ENCODE measurements around the gene TTLL11.

Gene TTLL11

DNA sequence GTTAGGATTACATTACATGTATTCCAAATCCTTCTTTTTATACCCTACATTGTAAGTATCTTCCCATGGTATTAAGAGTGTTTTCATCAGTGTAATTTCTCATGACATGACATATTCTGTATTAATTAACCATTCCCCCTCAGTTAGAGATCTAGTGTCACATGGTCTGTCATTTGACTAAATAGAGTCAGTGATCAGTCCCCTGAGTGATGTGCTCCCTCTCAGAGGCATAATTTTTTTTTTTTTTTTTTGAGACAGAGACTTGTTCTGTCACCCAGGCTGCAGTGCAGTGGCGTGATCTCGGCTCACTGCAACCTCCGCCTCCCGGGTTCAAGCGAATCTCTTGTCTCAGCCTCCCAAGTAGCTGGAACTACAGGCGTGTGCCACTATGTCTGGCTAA lies 218.6 kb downstream of the TTLL11 start:
- DNase-seq, result no peak

DNA sequence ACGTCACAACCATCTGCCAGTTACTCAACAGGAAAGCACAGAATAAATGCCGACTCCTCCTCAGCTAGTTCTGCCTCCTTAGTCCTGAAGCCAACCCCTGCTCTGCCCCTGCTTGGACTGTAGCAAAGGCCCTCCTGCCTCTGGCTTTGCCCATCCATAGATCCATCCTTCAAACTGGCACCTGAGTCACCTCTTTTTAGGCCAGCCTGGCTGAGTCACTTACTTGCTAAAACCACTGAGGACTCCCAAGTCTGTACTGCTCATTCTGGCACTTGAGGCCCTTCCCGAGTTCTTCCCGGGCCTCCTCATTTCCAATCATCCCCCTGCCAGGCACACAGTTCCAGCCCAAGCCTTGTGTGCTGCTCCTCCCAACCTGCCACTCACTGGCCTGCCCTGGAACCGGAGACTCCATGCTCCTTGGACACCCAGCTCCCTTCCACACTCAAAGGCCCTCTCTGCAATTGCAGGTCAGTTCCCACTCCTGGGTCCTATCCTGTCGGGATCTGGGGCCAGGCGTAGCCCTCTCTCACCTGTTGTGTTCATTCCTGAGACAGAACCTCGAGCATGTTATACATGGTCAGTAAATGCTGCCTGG lies 221.6 kb downstream of the TTLL11 start:
- DNase-seq, result no peak

DNA sequence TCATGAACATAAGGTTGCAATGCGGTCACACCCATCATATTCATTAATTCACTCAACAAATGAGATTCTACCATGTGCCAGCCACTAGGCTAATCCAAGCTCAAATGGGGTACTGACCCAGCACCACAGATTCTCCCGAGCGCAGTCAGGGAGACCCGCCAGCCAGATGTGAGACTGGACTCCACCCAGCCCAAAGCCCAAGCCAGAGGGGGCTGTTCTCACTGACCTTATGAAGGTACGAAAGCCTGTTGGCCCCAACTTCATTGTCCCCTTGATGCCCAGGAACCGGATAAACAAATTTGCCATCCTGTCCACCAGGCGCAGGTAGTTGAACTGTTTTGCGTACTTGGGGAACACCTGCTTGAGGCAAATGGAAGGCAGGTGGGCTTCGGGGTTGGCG lies 222.8 kb downstream of the TTLL11 start:
- no peak for DNase-seq

GRCh38 chr9:121868626-121869025 lies 224.5 kb downstream of the TTLL11 start:
- peak; percentile 37 for DNase-seq

- DNase-seq, result no peak
Observed at GRCh38 chr9:121866927-121867326, 226.2 kb downstream of the TTLL11 start.

DNA sequence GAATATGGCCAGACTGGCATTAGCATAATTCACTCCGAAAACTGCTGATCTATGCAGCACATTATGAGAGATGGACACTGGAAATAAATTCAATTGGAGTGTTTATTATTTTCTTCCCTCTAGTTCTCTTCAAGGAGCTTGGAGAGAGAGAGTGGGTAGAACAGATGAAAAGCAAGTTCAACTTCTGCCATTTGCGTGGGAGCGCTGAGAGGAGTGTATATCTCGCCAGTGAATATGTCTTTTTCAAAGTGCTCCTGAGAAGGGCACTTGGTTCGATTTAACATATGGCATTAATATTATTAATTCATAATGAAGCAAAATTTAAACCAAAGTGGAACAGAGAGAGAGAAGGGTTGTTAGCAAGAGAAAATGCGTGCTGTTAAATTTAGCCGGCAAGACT lies 227.2 kb downstream of the TTLL11 start:
- DNase-seq, result no peak

DNA sequence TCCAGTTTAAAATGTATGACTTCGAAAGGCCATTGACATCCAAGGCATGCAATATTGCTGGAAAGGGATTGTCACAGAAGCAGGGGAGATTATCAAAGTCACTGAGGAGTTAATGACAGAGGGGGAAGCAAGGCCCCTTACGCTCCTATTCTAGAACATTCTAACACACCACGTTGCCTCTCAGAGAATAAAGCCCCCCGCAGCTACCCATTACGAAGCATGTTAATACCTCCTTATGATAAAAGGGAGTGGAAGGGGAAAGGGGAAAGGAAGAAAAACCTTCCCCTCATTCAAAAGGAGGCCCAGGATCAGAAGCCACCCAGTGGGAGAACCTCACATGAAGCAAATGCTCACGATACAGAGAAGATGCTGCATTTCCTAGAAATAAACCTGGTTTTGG lies 228.0 kb downstream of the TTLL11 start:
- DNase-seq, result no peak

- peak; percentile 47 for DNase-seq
Observed at GRCh38 chr9:121863955-121864354, 229.2 kb downstream of the TTLL11 start.

DNA sequence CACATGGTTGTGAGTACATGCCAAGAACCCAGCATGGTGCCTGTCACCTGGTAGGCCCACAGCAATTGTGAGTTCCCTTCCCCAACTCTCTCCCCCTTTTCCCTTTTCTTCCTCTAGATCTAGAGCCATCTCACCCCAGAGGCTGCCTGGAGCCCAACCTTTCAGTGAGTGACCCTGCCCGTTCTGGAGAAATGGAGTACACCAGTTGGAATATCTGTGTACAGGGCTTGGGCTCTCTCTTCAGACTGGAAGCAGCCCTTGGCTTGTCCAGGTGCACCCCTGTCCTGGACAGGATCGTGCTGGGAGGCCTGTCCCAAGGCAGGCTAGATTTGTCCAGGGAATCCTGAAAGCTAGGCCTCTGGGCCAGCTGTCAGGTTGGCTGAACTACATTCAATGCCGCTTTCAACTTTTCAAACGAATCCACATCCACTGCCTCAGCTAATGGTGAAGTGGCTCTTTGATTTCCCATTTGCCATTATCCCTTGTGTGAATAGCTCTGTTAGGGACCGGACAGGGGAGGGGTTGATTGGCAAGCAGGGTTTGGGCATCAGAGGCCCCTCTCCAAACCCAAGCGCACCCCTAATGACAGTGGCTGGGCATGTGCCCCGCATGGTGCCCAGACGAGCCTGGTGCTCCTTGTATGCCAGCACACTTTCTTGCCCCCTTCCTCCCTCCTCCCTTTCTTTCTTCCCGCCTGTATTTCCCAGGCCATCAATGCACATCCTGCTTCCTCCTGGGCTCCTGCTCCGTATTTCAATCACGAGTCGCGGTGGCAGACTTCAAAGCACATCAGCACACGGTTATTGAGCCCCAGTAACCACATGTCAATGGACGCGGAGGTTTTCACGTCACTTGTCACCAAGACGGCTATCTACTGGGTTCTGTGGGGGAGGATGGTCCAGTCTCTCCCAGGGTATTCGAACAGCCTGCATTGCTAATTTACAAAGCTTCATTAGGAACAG lies 230.5 kb downstream of the TTLL11 start:
- DNase-seq, result no peak

DNA sequence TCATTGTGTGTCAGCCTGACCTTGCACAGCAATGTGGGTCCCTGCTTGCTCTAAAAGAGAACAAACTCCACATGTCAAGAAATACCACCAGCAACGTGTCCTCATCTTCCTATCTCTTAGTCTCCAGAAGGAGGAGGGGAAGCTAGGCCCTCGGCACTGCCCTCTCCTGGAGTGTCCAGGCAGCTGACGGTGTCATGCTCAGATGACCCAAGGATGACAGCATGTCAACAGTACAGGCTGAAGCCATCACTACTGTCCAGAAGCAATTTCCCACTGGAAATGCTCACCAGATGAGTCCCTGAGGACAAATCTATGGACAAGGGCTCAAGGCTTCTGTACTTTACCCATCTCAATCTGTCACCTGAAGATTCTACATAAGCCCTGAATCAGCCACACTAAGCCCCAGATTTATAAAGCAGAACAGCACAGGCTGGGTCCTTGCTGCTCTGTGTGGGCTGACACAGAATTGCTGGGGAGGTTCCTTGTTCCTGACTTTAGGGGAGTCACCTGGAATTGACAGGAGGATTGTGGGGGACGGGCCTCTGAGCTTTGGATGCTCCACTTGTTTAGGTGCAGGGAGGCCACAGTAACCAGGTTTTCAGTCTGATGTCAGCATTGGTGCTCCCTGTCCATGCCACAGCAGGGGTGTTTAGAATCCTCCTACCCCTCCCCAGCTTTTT lies 231.5 kb downstream of the TTLL11 start:
- DNase-seq, result no peak

DNA sequence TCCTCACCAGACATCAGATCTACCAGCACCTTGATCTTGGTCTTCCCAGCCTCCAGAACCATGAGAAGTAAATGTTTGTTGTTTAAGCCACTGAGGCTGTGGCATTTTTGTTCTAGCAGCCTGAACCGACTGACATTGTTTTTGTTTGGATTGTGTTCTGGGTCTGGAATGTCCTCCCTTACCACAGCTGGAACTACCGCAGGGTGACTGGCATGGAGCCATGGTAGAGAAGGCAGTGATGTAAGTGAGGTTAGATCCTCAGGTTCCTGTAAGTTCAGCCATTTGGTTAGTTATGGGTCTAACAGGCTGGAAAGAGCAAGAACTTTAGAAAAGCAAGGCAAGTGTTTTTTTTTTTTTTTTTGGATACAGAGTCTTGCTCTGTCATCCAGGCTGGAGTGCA lies 232.4 kb downstream of the TTLL11 start:
- peak; percentile 65 for DNase-seq

GRCh38 chr9:121860213-121860612 lies 232.9 kb downstream of the TTLL11 start:
- no peak for DNase-seq

DNA sequence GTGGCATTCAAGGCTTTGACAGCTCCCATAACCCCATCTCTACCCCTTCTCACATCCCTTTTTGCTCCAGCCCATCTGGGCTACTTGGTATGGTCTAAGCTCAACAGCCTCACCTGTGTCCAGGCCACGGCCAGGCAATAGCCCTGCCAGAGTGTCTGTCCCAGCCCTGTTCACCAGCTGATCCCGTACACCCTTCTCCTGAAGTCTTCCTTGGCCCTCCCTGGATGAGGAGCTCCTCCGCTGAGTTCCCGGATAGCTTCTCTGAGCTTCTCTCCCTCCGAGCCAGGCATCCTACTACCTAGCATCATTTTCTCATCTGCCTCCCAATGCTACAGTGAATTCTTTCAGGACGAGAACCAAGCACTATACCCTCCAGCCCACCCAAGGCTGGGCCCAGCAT lies 233.5 kb downstream of the TTLL11 start:
- no peak for DNase-seq

DNA sequence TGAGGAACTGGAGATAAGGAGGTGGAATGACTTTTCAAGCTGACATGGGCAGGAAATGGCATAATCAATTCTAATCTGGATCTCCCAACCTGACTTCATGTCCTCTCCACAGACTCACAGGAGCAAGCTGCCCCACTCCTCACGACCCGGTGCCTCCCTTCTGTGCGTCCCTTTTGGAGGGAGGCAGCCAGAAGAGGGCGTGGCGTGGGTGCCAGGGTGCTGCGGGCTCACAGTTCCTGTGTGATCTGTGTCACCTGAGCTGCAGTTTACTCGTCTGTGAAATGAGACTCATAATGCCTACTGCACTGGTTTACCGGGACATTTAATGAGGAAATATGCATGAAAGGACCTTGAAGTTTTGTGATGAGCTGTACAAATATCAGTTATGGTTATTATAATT lies 234.3 kb downstream of the TTLL11 start:
- no peak for DNase-seq

DNA sequence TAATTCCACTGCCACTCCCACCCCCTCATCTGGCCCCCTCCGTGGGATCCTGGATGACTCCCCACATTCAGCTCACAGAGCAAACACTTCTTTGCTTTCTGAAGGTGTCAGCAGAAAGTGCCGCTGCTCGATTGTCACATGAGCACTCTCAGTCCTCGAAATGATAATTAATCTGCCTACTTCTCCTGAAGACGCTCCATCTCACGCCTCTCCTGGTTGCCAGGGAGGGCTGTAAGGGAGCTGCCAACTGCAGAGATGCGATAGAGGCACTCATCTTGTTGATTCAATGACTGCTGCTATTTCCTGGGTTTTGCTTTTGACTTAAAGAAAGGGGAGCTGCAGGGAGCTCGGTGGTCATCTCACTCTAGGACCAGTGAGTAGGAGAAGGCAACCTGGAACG lies 235.2 kb downstream of the TTLL11 start:
- no peak for DNase-seq

DNA sequence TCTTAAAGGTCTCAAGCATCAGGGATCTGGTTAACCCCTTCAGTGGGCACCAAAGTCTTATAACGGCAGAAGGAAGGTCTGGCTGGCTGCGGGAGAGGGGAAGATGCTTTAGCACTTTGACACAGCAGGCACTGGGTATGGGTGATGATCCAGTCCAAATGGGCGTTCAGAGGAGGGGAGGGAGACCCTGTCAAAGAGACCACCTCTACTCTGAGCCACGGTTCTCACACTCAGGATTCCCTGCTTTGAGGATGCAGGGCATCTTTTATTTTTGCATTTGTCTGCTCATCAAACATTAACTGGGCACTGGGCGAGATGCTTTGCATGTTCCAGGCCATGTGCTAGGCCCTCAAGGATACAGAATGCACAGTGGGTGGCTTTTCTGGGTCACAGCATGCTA lies 237.6 kb downstream of the TTLL11 start:
- DNase-seq, result no peak

GRCh38 chr9:121853617-121854395 lies 239.3 kb downstream of the TTLL11 start:
- no peak for DNase-seq

- DNase-seq, result peak; percentile 21
Observed at GRCh38 chr9:121852651-121853616, 240.2 kb downstream of the TTLL11 start.

DNA sequence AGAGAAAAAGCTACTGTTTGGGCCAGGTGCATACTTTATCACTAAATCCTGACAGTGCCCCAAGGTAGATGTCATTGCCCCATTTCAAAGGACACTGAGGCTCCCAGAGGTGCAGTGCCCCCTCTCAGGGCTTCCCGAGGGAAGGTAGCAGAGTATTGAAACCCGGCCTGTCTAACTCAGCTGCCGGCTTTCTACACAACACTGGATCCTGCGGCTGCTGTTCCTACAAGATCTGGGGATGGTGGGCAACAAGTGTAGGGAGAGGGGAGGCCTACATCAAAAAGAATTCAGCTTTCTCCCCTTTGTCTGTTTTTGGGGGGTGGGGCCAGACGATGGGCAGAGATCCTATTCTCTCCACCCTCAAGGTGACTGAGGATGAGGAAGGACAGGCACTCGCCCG lies 240.9 kb downstream of the TTLL11 start:
- DNase-seq, result no peak

- DNase-seq, result no peak
Observed at GRCh38 chr9:121851641-121852091, 241.4 kb downstream of the TTLL11 start.

GRCh38 chr9:121850366-121850765 lies 242.7 kb downstream of the TTLL11 start:
- DNase-seq, result no peak

Measured in fibroblast of skin of abdomen (primary cell).